ELF-1 (cell line): ENCODE results near the gene C1orf210.
A peak's percentile ranks its signal among the peaks of the same experiment; 100 is the strongest.

Experiments used
- DNase-seq: peaks from one replicate; pipeline ENCODE4 v3.0.0-alpha.2; 2016; ENCODE audit warnings: low read depth, low spot score

The C1orf210 gene

GRCh38 chr1:43285269-43285990 lies at the start of gene C1orf210:
Gene C1orf210, minus strand, starts transcription at chr1:43285581. Its CDS starts 2,311 bp downstream, at chr1:43283270.
- DNase-seq, result peak; percentile 83

GRCh38 chr1:43334453-43335205 lies 49.2 kb upstream of the C1orf210 start:
- no peak for DNase-seq

GRCh38 chr1:43331688-43332087 lies 46.3 kb upstream of the C1orf210 start:
- DNase-seq, result no peak

GRCh38 chr1:43329995-43330751 lies 44.8 kb upstream of the C1orf210 start:
- peak; percentile 76 for DNase-seq

GRCh38 chr1:43327549-43328292 lies 42.3 kb upstream of the C1orf210 start:
- DNase-seq, result no peak

GRCh38 chr1:43325381-43325780 lies 40.0 kb upstream of the C1orf210 start:
- no peak for DNase-seq

GRCh38 chr1:43324810-43325209 lies 39.4 kb upstream of the C1orf210 start:
- DNase-seq, result no peak

- no peak for DNase-seq
Observed at GRCh38 chr1:43322506-43322905, 37.1 kb upstream of the C1orf210 start.

GRCh38 chr1:43321331-43321891 lies 36.0 kb upstream of the C1orf210 start:
- no peak for DNase-seq

GRCh38 chr1:43319766-43320165 lies 34.4 kb upstream of the C1orf210 start:
- no peak for DNase-seq

GRCh38 chr1:43319288-43319687 lies 33.9 kb upstream of the C1orf210 start:
- DNase-seq, result no peak

- no peak for DNase-seq
Observed at GRCh38 chr1:43318831-43319230, 33.5 kb upstream of the C1orf210 start.

- DNase-seq, result no peak
Observed at GRCh38 chr1:43317817-43318471, 32.6 kb upstream of the C1orf210 start.

GRCh38 chr1:43316738-43317520 lies 31.5 kb upstream of the C1orf210 start:
- DNase-seq, result no peak

- DNase-seq, result no peak
Observed at GRCh38 chr1:43315963-43316737, 30.8 kb upstream of the C1orf210 start.

GRCh38 chr1:43315481-43315880 lies 30.1 kb upstream of the C1orf210 start:
- DNase-seq, result no peak

- DNase-seq, result no peak
Observed at GRCh38 chr1:43314233-43314632, 28.9 kb upstream of the C1orf210 start.

- DNase-seq, result no peak
Observed at GRCh38 chr1:43313771-43314170, 28.4 kb upstream of the C1orf210 start.
